Ovary (tissue), 3 donors: ENCODE measurements around the gene TRIO.

Experiments used
- POLR2A ChIP-seq: fragments of 450-650 bp; IDR thresholded peaks from one replicate; pipeline ENCODE4 v1.6.1; 2017; ENCODE audit warnings: antibody characterized with exemption, mild to moderate bottlenecking, moderate library complexity
- TF ChIP-seq, protein P1 (sequence below), 3 donors: fragments of 450-650 bp in 2 of 3; fragments of 200-600 bp in 1 of 3; IDR thresholded peaks; one replicate each; pipeline versions ENCODE4 v1.5.1 to v1.8.0; 2016 to 2022; ENCODE audit warnings: antibody characterized with exemption in 3 of 3, mild to moderate bottlenecking in 1 of 3
- donor health status: DM: no; HTN: no; CAD: no.

DNA sequence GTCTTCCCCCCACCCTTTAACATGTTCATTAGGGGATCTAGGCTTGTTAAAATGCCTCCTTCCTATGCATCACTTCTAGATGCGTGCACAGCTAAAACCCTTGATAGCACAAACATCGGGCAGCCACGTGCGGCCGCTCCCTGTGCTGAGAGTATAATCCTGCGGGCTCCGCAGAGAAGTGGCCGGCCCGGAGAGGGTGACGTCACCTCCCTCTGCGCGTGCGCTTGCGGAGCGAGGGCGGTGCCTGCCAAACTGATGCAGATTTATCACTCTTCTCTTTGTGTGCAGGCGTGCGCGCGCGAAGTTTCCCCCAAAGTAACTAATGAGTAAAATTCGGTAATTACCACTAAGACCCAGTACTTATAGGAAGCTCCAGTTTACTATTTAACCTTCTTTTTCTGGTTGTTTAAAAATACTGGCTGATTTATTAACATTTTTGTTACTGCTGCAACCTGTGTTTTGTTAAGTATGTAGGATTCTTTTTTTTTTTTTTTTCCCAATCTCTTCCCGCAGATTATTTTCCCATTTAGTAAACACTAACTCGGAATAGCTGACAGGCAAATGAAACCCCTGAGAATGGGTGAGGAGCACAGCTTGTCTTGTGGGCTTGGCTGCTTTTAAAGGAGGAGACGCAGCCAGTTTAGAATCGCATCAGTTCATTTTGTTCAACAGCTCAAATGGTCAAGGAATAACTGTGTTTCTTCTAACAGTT lies 121.6 kb downstream of the TRIO start:
- peak; percentile 50 for TF ChIP-seq POLR2A
- TF ChIP-seq, protein P1, sequence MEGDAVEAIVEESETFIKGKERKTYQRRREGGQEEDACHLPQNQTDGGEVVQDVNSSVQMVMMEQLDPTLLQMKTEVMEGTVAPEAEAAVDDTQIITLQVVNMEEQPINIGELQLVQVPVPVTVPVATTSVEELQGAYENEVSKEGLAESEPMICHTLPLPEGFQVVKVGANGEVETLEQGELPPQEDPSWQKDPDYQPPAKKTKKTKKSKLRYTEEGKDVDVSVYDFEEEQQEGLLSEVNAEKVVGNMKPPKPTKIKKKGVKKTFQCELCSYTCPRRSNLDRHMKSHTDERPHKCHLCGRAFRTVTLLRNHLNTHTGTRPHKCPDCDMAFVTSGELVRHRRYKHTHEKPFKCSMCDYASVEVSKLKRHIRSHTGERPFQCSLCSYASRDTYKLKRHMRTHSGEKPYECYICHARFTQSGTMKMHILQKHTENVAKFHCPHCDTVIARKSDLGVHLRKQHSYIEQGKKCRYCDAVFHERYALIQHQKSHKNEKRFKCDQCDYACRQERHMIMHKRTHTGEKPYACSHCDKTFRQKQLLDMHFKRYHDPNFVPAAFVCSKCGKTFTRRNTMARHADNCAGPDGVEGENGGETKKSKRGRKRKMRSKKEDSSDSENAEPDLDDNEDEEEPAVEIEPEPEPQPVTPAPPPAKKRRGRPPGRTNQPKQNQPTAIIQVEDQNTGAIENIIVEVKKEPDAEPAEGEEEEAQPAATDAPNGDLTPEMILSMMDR (IDR thresholded peaks at IDR 0.05), result no peak
